H1 (cell line): ENCODE measurements around the gene RANBP9. TPM values are rescaled to one million over a fixed set of nuclear protein-coding genes. Genes with fewer than 3 reads are reported as not detected.

ENCODE experiments used
- CTCF ChIA-PET: fragments of 300-600 bp; sonication (Branson Sonifier 250); formaldehyde crosslinking; loops from one replicate; lab custom pipeline; 2021; ENCODE audit not compliant: partially characterized antibody; lab: Charles Lee
- POLR2A ChIA-PET: fragments of 300-600 bp; sonication (Branson Sonifier 250); formaldehyde crosslinking; loops from one replicate; lab custom pipeline; 2021; ENCODE audit warnings: inconsistent platforms; ENCODE audit not compliant: partially characterized antibody; lab: Charles Lee
- DNase-seq, 2 experiments: peaks; one replicate each; pipeline versions ENCODE4 v3.0.0 to v3.0.0-alpha.2; 2010 to 2022; ENCODE audit warnings: low spot score in 2 of 2, low read depth in 1 of 2, mixed read lengths in 1 of 2
- FAIRE-seq: peaks from 2 replicates; lab custom pipeline; 2011; peaks lifted over from hg19 to GRCh38; lab: Jason Lieb, UNC
- H2AFZ ChIP-seq: 2 replicates; pipeline ENCODE4 v1.8.1; 2012; ENCODE audit warnings: low read length, inconsistent platforms
- H2AK5ac ChIP-seq: 2 replicates; pipeline ENCODE4 v1.6.1; 2013; ENCODE audit warnings: low read depth, low read length
- H2BK120ac ChIP-seq: replicated peaks from 2 replicates; pipeline ENCODE3; 2013; ENCODE audit warnings: low read depth, low read length, inconsistent platforms
- H2BK12ac ChIP-seq: 2 replicates; pipeline ENCODE4 v1.6.1; 2013; ENCODE audit warnings: low read depth, low read length
- H2BK15ac ChIP-seq: 2 replicates; pipeline ENCODE4 v1.6.1; 2013; ENCODE audit warnings: low read length
- H2BK20ac ChIP-seq: 2 replicates; pipeline ENCODE4 v1.6.1; 2013; ENCODE audit warnings: low read length
- H2BK5ac ChIP-seq: 2 replicates; pipeline ENCODE4 v1.6.1; 2013; ENCODE audit warnings: low read depth, low read length
- H3K14ac ChIP-seq: 2 replicates; pipeline ENCODE4 v1.6.1; 2013; ENCODE audit warnings: inconsistent platforms; ENCODE audit not compliant: insufficient read length
- H3K18ac ChIP-seq: 2 replicates; pipeline ENCODE4 v1.6.1; 2013; ENCODE audit warnings: low read length; ENCODE audit errors: extremely low read depth
- H3K23ac ChIP-seq: 2 replicates; pipeline ENCODE4 v1.6.1; 2013; ENCODE audit warnings: inconsistent platforms; ENCODE audit not compliant: insufficient read length
- H3K23me2 ChIP-seq: 2 replicates; pipeline ENCODE4 v1.6.1; 2013; ENCODE audit warnings: low read depth, low read length
- H3K27ac ChIP-seq: 2 replicates; pipeline ENCODE4 v1.6.1; 2011; ENCODE audit warnings: low read depth, low read length, inconsistent platforms
- H3K27me3 ChIP-seq, 4 experiments: replicated peaks in 1 of 4; 1 replicate in 1 of 4; 2 replicates in 3 of 4; pipeline versions ENCODE4 v1.6.1 to v1.8.1; 2011 to 2013; ENCODE audit warnings: low read length in 3 of 4, mild to moderate bottlenecking in 3 of 4, inconsistent platforms in 2 of 4, mixed read lengths in 2 of 4, moderate library complexity in 1 of 4; ENCODE audit not compliant: control insufficient read depth in 3 of 4, insufficient read depth in 3 of 4; ENCODE audit errors: extremely low read depth in 1 of 4
- H3K36me3 ChIP-seq, 4 experiments: 2 replicates each; pipeline versions ENCODE4 v1.6.1 to v1.8.1; 2011 to 2013; ENCODE audit warnings: mild to moderate bottlenecking in 4 of 4, low read length in 3 of 4, moderate library complexity in 2 of 4, control low read depth in 1 of 4, inconsistent platforms in 1 of 4; ENCODE audit not compliant: insufficient read depth in 4 of 4, control insufficient read depth in 2 of 4
- H3K4ac ChIP-seq: replicated peaks from 2 replicates; pipeline ENCODE3; 2013; ENCODE audit warnings: low read length, low read depth, mixed read lengths, inconsistent platforms; ENCODE audit not compliant: insufficient read length
- H3K4me1 ChIP-seq, 4 experiments: replicated peaks in 1 of 4; 1 replicate in 1 of 4; 2 replicates in 3 of 4; pipeline versions ENCODE4 v1.6.1 to v1.8.1; 2011 to 2013; ENCODE audit warnings: low read length in 3 of 4, inconsistent platforms in 2 of 4, mixed read lengths in 1 of 4; ENCODE audit not compliant: insufficient read depth in 4 of 4, control insufficient read depth in 3 of 4
- H3K4me2 ChIP-seq, 2 experiments: 2 replicates each; pipeline versions ENCODE4 v1.6.1 to v1.8.1; 2011 to 2013; ENCODE audit warnings: low read depth in 2 of 2, low read length in 2 of 2, control low read depth in 1 of 2, inconsistent platforms in 1 of 2, mild to moderate bottlenecking in 1 of 2; ENCODE audit not compliant: insufficient read depth in 1 of 2
- H3K4me3 ChIP-seq, 4 experiments: fragments of 200-600, 300-600 bp in 1 of 4; sonication (generic), shearing (Covaris generic), sonication (Bioruptor Twin) in 1 of 4; 2 replicates each; pipeline versions ENCODE4 v1.5.1 to v1.8.1; 2011 to 2016; ENCODE audit warnings: low read length in 4 of 4, low read depth in 3 of 4, control low read depth in 2 of 4, inconsistent platforms in 2 of 4, mild to moderate bottlenecking in 2 of 4, mixed read lengths in 1 of 4, moderate library complexity in 1 of 4; ENCODE audit not compliant: insufficient read depth in 2 of 4; ENCODE audit errors: extremely low read depth in 1 of 4
- H3K56ac ChIP-seq: replicated peaks from 2 replicates; pipeline ENCODE3; 2013; ENCODE audit warnings: low read depth, mild to moderate bottlenecking, mixed read lengths, low read length, inconsistent platforms; ENCODE audit not compliant: insufficient read length
- H3K79me1 ChIP-seq: 2 replicates; pipeline ENCODE4 v1.6.1; 2013; ENCODE audit warnings: low read depth, low read length, control low read depth
- H3K79me2 ChIP-seq, 2 experiments: 2 replicates each; pipeline versions ENCODE4 v1.6.1 to v1.8.1; 2012 to 2013; ENCODE audit warnings: low read length in 2 of 2, mild to moderate bottlenecking in 2 of 2, inconsistent platforms in 1 of 2; ENCODE audit not compliant: insufficient read depth in 2 of 2, control insufficient read depth in 1 of 2
- H3K9ac ChIP-seq, 4 experiments: replicated peaks in 1 of 4; 1 replicate in 1 of 4; 2 replicates in 3 of 4; pipeline versions ENCODE4 v1.6.1 to v1.8.1; 2011 to 2013; ENCODE audit warnings: low read depth in 3 of 4, low read length in 3 of 4, control low read depth in 2 of 4, mild to moderate bottlenecking in 2 of 4, moderate library complexity in 2 of 4, inconsistent platforms in 1 of 4; ENCODE audit errors: extremely low read depth in 1 of 4
- H3K9me3 ChIP-seq, 2 experiments: 2 replicates each; pipeline versions ENCODE4 v1.6.1 to v1.8.1; 2012 to 2013; ENCODE audit warnings: mild to moderate bottlenecking in 2 of 2, moderate library complexity in 2 of 2, control low read depth in 1 of 2, inconsistent platforms in 1 of 2, low read depth in 1 of 2, low read length in 1 of 2, mixed read lengths in 1 of 2; ENCODE audit not compliant: insufficient read depth in 2 of 2
- H4K20me1 ChIP-seq, 2 experiments: replicated peaks in 1 of 2; 2 replicates each; pipeline versions ENCODE3 to v1.8.1; 2011 to 2013; ENCODE audit warnings: inconsistent platforms in 2 of 2, low read length in 2 of 2, mild to moderate bottlenecking in 1 of 2; ENCODE audit not compliant: insufficient read depth in 2 of 2, control insufficient read depth in 1 of 2
- H4K5ac ChIP-seq: 2 replicates; pipeline ENCODE4 v1.6.1; 2013; ENCODE audit warnings: low read length, low read depth, mixed read lengths, inconsistent platforms; ENCODE audit not compliant: insufficient read length
- H4K8ac ChIP-seq: 2 replicates; pipeline ENCODE4 v1.8.0; 2013; ENCODE audit warnings: mild to moderate bottlenecking, moderate library complexity, low read length, inconsistent platforms; ENCODE audit not compliant: insufficient read depth; ENCODE audit errors: extremely low read depth
- H4K91ac ChIP-seq: replicated peaks from 2 replicates; pipeline ENCODE3; 2013; ENCODE audit warnings: low read length, mixed read lengths, inconsistent platforms; ENCODE audit not compliant: insufficient read length
- FOSL1 ChIP-seq: IDR thresholded peaks from 2 replicates; pipeline ENCODE4 v1.6.1; 2011; ENCODE audit warnings: mild to moderate bottlenecking, low read depth, low read length, moderate library complexity; ENCODE audit not compliant: insufficient read depth
- GABPA ChIP-seq: IDR thresholded peaks from 2 replicates; pipeline ENCODE4 v1.6.1; 2011; ENCODE audit warnings: mild to moderate bottlenecking, low read length, moderate library complexity, borderline replicate concordance; ENCODE audit not compliant: insufficient read depth
- TAF7 ChIP-seq: optimal IDR thresholded peaks from 2 replicates; pipeline ENCODE3; 2011; ENCODE audit warnings: low read depth, mild to moderate bottlenecking, inconsistent platforms, low read length, moderate library complexity, borderline replicate concordance
- TEAD4 ChIP-seq: IDR thresholded peaks from 2 replicates; pipeline ENCODE4 v1.6.1; 2012; ENCODE audit warnings: low read depth, low read length, inconsistent platforms, mixed read lengths
- ZNF274 ChIP-seq: IDR thresholded peaks from 2 replicates; pipeline ENCODE4 v1.7.0; 2012; ENCODE audit warnings: low read length, borderline replicate concordance; ENCODE audit errors: extremely low read depth
- WGBS, 2 experiments: shearing (Covaris generic) in 1 of 2; methylation state at CpG; one replicate each; pipeline versions ENCODE4 v1.1.6 to v1.1.7; 2013 to 2015; ENCODE audit warnings: low lambda C conversion rate in 2 of 2, mixed read lengths in 2 of 2, inconsistent platforms in 1 of 2, low coverage in 1 of 2, missing lambda C conversion rate in 1 of 2; ENCODE audit not compliant: insufficient replicate concordance in 2 of 2, insufficient coverage in 1 of 2, insufficient read length in 1 of 2; ENCODE audit errors: extremely low coverage in 1 of 2, missing lambda C conversion rate in 1 of 2; 5-methylcytosine and 5-hydroxymethylcytosine counted together
- polyA plus RNA-seq, 7 experiments: library from polyadenylated mRNA; depleted of rRNA in 3 of 7; stranded (reverse) in 5 of 7; unstranded in 2 of 7; fragments of >200 nt in 5 of 7; fragments of 200-250 nt in 2 of 7; gene quantifications; 1 replicate in 5 of 7; 2 replicates in 1 of 7; 4 replicates in 1 of 7; pipeline versions ENCODE4 v1.2.1 to v1.2.3, GENCODE V29; 2011 to 2013; ENCODE audit warnings: missing spikeins in 2 of 7, mixed read lengths in 2 of 7
- total RNA-seq: library from RNA; stranded (reverse); fragmentation: NEBNext Ultra II Directional; extraction: Animal tissue kit (Norgen Biotek cat#: 25700); gene quantifications from 2 replicates; pipeline ENCODE4 v1.2.1, GENCODE V29; 2021

The RANBP9 gene
- total and polyA plus RNA-seq, 2 of the 8 experiments (the other 6 are each of a cell fraction or from before 2014, with no cell fraction given) = 13.0 to 36.7 TPM

DNA sequence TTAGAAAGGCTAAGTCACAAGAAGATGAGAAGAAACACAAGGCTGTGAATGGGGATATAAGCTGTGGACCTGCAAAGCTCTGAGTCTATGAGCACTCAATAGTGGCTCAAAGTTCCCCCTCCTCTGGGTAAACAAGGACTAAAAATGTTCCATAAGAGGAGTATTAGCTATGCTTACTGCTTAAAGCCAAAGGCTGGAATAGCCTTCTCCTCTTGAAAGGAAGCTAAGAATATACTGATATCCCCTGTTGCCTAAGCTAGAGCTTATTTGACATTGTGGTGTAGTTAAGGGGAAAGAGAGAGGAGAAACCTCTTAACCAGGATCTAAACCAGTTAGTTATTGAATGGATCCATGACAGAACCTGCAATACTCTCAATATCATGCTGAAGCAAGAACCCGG, 50.7 kb downstream of the RANBP9 start:
- Histone ChIP-seq H3K79me2 (peaks cover 4 to 71% of the 10 kb centered on the region in 2 experiments; a peak in 3 of 4 replicates), H3K4me1 (peaks cover 0 to 3% (median 0%) of the 10 kb centered on the region in 4 experiments; a peak in 2 of 7 replicates), H3K4ac (no peak overlapping the region), H3K4me3 (no peak overlapping the region), H2BK12ac (no peak overlapping the region), H2BK15ac (no peak overlapping the region), H2AK5ac (no peak overlapping the region), H2BK5ac (no peak overlapping the region), H3K36me3 (no peaks in the 10 kb centered on the region)
- DNase-seq = no peak
- POLR2A ChIA-PET = interaction anchor here (0.6 kb wide), 1 partner anchor 45 kb away, joined by 4 read pairs; no protein-coding TSS in a partner anchor
- WGBS, 2 experiments = 100% methylated on average over 1 of the region's 1 CpG; no CpG with 5 or more reads in 1 of the 2 experiments
- no peak for TF ChIP-seq FOSL1
- TF ChIP-seq ZNF274 = no peak
- no peak for TF ChIP-seq GABPA
- TF ChIP-seq TAF7 = no peak
- no peak for TF ChIP-seq TEAD4
- TF ChIP-seq, all 59 proteins: peak for 0
- Histone ChIP-seq H4K5ac (no peak overlapping the region), H3K9ac (no peak overlapping the region), H3K79me1 (no peaks in the 10 kb centered on the region), H2AFZ (no peak overlapping the region), H4K8ac (no peak overlapping the region), H2BK120ac (no peak overlapping the region), H3K23ac (no peak overlapping the region), H3K14ac (no peak overlapping the region), H3K9me3 (no peaks in the 10 kb centered on the region), H3K4me2 (no peak overlapping the region), H3K27ac (no peak overlapping the region), H3K56ac (no peak overlapping the region), H3K18ac (no peak overlapping the region), H3K23me2 (no peaks in the 10 kb centered on the region), H3K27me3 (no peaks in the 10 kb centered on the region), H2BK20ac (no peak overlapping the region), H4K91ac (no peak overlapping the region), H4K20me1 (peaks cover 0 to 4% of the 10 kb centered on the region in 2 experiments)
- no peak for FAIRE-seq
- CTCF ChIA-PET = no interaction called here
